Measurements from ENCODE around the gene LAG3. TPM values are rescaled to one million over a fixed set of nuclear protein-coding genes. Genes with fewer than 3 reads are reported as not detected.

Gene LAG3
- polyA plus RNA-seq, 2 of the 4 experiments (the other 2 are of a cell fraction), result 0.66 to 1.7 TPM

- CTCF ChIA-PET, result interaction anchor here (0.6 to 26.0 kb wide), 18 partner anchors 9 to 904 kb away, joined by 3 to 670 read pairs (median 4); partner anchors contain the start of genes GPR162, LAG3, MLF2 and P3H3
- POLR2A ChIA-PET, result interaction anchor here (0.6 to 2.8 kb wide), 3 partner anchors 14 to 104 kb away, joined by 3 to 22 read pairs (median 8); partner anchors contain the start of genes MLF2 and PTMS
- no peaks in the 10 kb centered on the region for H3K9me3 ChIP-seq
- peaks cover 15% of the 10 kb centered on the region; the same call in 2 of the 3 replicates for H3K4me1 ChIP-seq
- 63% methylated on average over 6 of the region's 6 CpGs for WGBS (ENCODE audit: missing lambda C conversion rate)
- no peak overlapping the region for H3K4me3 ChIP-seq
- FAIRE-seq, result no peak
- TF ChIP-seq HOXA7 (CRISPR knock-in tag; IDR thresholded peaks at IDR 0.05) (no peak), PHF8 (IDR thresholded peaks at IDR 0.05; ENCODE audit: borderline replicate concordance, low read depth) (no peak), RFX5 (IDR thresholded peaks at IDR 0.05) (no peak), GATA3 (IDR thresholded peaks at IDR 0.05; ENCODE audit: borderline replicate concordance) (no peak), MAZ (IDR thresholded peaks at IDR 0.05; ENCODE audit: borderline replicate concordance, low read depth, low read length) (no peak), REST (IDR thresholded peaks at IDR 0.05) (no peak), KDM1A (IDR thresholded peaks at IDR 0.05; ENCODE audit: low read depth) (no peak), CTCF (IDR thresholded peaks at IDR 0.05) (no peak), FOXS1 (CRISPR knock-in tag; IDR thresholded peaks at IDR 0.05) (no peak), RCOR1 (IDR thresholded peaks at IDR 0.05; ENCODE audit: low read depth, low read length) (no peak), RAD21 (conservative IDR thresholded peaks at IDR 0.05 in 1 of 2, IDR thresholded peaks at IDR 0.05 in 1 of 2) (no peak), CEBPB (IDR thresholded peaks at IDR 0.05) (no peak), MAFK (IDR thresholded peaks at IDR 0.05; ENCODE audit: partially characterized antibody) (no peak), ATOH8 (CRISPR knock-in tag; IDR thresholded peaks at IDR 0.05; ENCODE audit: low read depth) (no peak), CBX8 (IDR thresholded peaks at IDR 0.05) (no peak), ZNF302 (CRISPR knock-in tag; IDR thresholded peaks at IDR 0.05) (no peak), PBX3 (IDR thresholded peaks at IDR 0.05) (no peak), RNF2 (IDR thresholded peaks at IDR 0.05; ENCODE audit: borderline replicate concordance, low read depth) (no peak)
- TF ChIP-seq, protein P1, sequence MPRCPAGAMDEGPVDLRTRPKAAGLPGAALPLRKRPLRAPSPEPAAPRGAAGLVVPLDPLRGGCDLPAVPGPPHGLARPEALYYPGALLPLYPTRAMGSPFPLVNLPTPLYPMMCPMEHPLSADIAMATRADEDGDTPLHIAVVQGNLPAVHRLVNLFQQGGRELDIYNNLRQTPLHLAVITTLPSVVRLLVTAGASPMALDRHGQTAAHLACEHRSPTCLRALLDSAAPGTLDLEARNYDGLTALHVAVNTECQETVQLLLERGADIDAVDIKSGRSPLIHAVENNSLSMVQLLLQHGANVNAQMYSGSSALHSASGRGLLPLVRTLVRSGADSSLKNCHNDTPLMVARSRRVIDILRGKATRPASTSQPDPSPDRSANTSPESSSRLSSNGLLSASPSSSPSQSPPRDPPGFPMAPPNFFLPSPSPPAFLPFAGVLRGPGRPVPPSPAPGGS (IDR thresholded peaks at IDR 0.05), result no peak
- H3K27ac ChIP-seq, result no peak overlapping the region
- DNase-seq (ENCODE audit: low read depth in 1 of 2, low spot score in 1 of 2), result no peak
- ATAC-seq, result no peak
- H3K4me2 ChIP-seq, result no peak overlapping the region
Observed at GRCh38 chr12:6779708-6780432, 7.5 kb downstream of the LAG3 start.
